CD8-positive, alpha-beta memory T cell (primary cell): Measurements from ENCODE around the gene CCDC91. TPM values are rescaled to one million over a fixed set of nuclear protein-coding genes. Genes with fewer than 3 reads are reported as not detected.
"Not testable (repeated sequence)": the region's sequence is repeated elsewhere in the genome, so short reads cannot be mapped to it uniquely, and the experiment has no call there.

Source experiments
- CTCF ChIA-PET: fragments of 350-600 bp; sonication (Branson Sonifier 250); formaldehyde crosslinking; loops from one replicate; lab custom pipeline; 2021; ENCODE audit warnings: antibody characterized with exemption; lab: Charles Lee
- POLR2A ChIA-PET: fragments of 350-600 bp; sonication (Branson Sonifier 250); formaldehyde crosslinking; loops from one replicate; lab custom pipeline; 2021; ENCODE audit warnings: antibody characterized with exemption; lab: Charles Lee
- DNase-seq, 5 donors: peaks; one replicate each; pipeline versions ENCODE4 v3.0.0 to v3.0.0-alpha.2; 2020 to 2022; ENCODE audit warnings: mixed read lengths in 1 of 5
- H3K27ac ChIP-seq: one replicate; pipeline ENCODE4 v1.7.0; 2013; ENCODE audit warnings: low read depth, mild to moderate bottlenecking, low read length, moderate library complexity
- H3K27me3 ChIP-seq: 2 replicates; pipeline ENCODE4 v1.7.0; 2013; ENCODE audit warnings: low read length, mild to moderate bottlenecking; ENCODE audit not compliant: insufficient read depth, poor library complexity, severe bottlenecking
- H3K36me3 ChIP-seq: 2 replicates; pipeline ENCODE4 v1.7.0; 2013; ENCODE audit warnings: mild to moderate bottlenecking, low read length, moderate library complexity; ENCODE audit not compliant: insufficient read depth
- H3K4me1 ChIP-seq: 2 replicates; pipeline ENCODE4 v1.7.0; 2013; ENCODE audit warnings: mild to moderate bottlenecking, low read length, moderate library complexity; ENCODE audit not compliant: insufficient read depth
- H3K4me3 ChIP-seq: 2 replicates; pipeline ENCODE4 v1.7.0; 2013; ENCODE audit warnings: mild to moderate bottlenecking, low read length
- H3K9me3 ChIP-seq: 2 replicates; pipeline ENCODE4 v1.7.0; 2013; ENCODE audit warnings: mild to moderate bottlenecking, low read length
- H3K27ac Mint-ChIP-seq, 8 donors: one replicate each; pipeline ENCODE4 v1.8.0; 2020 to 2021; ENCODE audit warnings: mixed read lengths in 8 of 8, mild to moderate bottlenecking in 6 of 8, inconsistent platforms in 3 of 8, moderate library complexity in 3 of 8
- H3K27me3 Mint-ChIP-seq, 2 donors: one replicate each; pipeline ENCODE4 v1.8.0; 2020 to 2021; ENCODE audit warnings: mixed read lengths in 2 of 2, mild to moderate bottlenecking in 1 of 2, moderate library complexity in 1 of 2
- H3K36me3 Mint-ChIP-seq, 3 donors: one replicate each; pipeline ENCODE4 v1.8.0; 2020 to 2021; ENCODE audit warnings: mixed read lengths in 3 of 3, inconsistent platforms in 1 of 3, mild to moderate bottlenecking in 1 of 3
- H3K4me1 Mint-ChIP-seq, 3 donors: one replicate each; pipeline ENCODE4 v1.8.0; 2020 to 2021; ENCODE audit warnings: mixed read lengths in 3 of 3, inconsistent platforms in 1 of 3, mild to moderate bottlenecking in 1 of 3
- H3K4me3 Mint-ChIP-seq, 7 donors: one replicate each; pipeline ENCODE4 v1.8.0; 2020 to 2021; ENCODE audit warnings: mixed read lengths in 7 of 7, mild to moderate bottlenecking in 6 of 7, moderate library complexity in 4 of 7, inconsistent platforms in 2 of 7
- H3K9me3 Mint-ChIP-seq, 5 donors: one replicate each; pipeline ENCODE4 v1.8.0; 2020 to 2022; ENCODE audit warnings: mixed read lengths in 5 of 5, mild to moderate bottlenecking in 3 of 5, moderate library complexity in 2 of 5, inconsistent platforms in 1 of 5
- polyA plus RNA-seq: library from polyadenylated mRNA; unstranded; fragments of 300-500 nt; fragmentation: Illumina TruSeq; gene quantifications from one replicate; pipeline ENCODE4 v1.2.3, GENCODE V29; 2021
- total RNA-seq, 2 experiments: library from RNA; stranded (reverse); gene quantifications; one replicate each; pipeline ENCODE4 v1.2.3, GENCODE V29; 2021

CCDC91 gene
- total and polyA plus RNA-seq, 3 experiments from 2014 or later = 20.3 to 64.1 (median 23.2) TPM

- ChIA-PET POLR2A (no interaction called here), CTCF (no interaction called here)
- no peak overlapping the region for H3K27ac ChIP-seq
- Mint-ChIP-seq H3K4me3 (no peak overlapping the region), H3K27ac (no peak overlapping the region), H3K9me3 (no peaks in the 10 kb centered on the region), H3K36me3 (peaks cover 8 to 9% (median 8%) of the 10 kb centered on the region in 3 donors), H3K4me1 (no peaks in the 10 kb centered on the region), H3K27me3 (no peaks in the 10 kb centered on the region)
- H3K36me3 ChIP-seq = no peaks in the 10 kb centered on the region
- no peaks in the 10 kb centered on the region for H3K9me3 ChIP-seq
- H3K4me1 ChIP-seq = no peaks in the 10 kb centered on the region
- no peaks in the 10 kb centered on the region for H3K27me3 ChIP-seq
- DNase-seq = no peak
- H3K4me3 ChIP-seq = no peak overlapping the region
These were observed 255.8 kb downstream of the CCDC91 start for GRCh38 chr12:28446031-28446430.

- no peaks in the 10 kb centered on the region for H3K36me3 ChIP-seq
- no peaks in the 10 kb centered on the region for H3K4me1 Mint-ChIP-seq
- ChIA-PET POLR2A (no interaction called here), CTCF (no interaction called here)
- no peaks in the 10 kb centered on the region for H3K9me3 ChIP-seq
- no peak overlapping the region for H3K4me3 Mint-ChIP-seq
- H3K36me3 Mint-ChIP-seq = peaks cover 20 to 57% (median 20%) of the 10 kb centered on the region in 3 donors
- H3K4me3 ChIP-seq = no peak overlapping the region
- H3K27ac Mint-ChIP-seq = no peak overlapping the region
- no peak for DNase-seq
- H3K27me3 ChIP-seq = no peaks in the 10 kb centered on the region
- no peaks in the 10 kb centered on the region for H3K4me1 ChIP-seq
- H3K27me3 Mint-ChIP-seq = no peaks in the 10 kb centered on the region
- no peaks in the 10 kb centered on the region for H3K9me3 Mint-ChIP-seq
- H3K27ac ChIP-seq = no peak overlapping the region
These were observed 263.4 kb downstream of the CCDC91 start for GRCh38 chr12:28453686-28454085.

- H3K27ac Mint-ChIP-seq = no peak overlapping the region
- H3K36me3 Mint-ChIP-seq = peaks cover 31 to 67% (median 42%) of the 10 kb centered on the region in 3 donors
- no peak overlapping the region for H3K4me3 ChIP-seq
- POLR2A ChIA-PET = no interaction called here
- no peaks in the 10 kb centered on the region for H3K9me3 Mint-ChIP-seq
- DNase-seq = no peak
- no peaks in the 10 kb centered on the region for H3K27me3 ChIP-seq
- no peaks in the 10 kb centered on the region for H3K4me1 Mint-ChIP-seq
- no peaks in the 10 kb centered on the region for H3K4me1 ChIP-seq
- no peak overlapping the region for H3K4me3 Mint-ChIP-seq
- no peaks in the 10 kb centered on the region for H3K9me3 ChIP-seq
- no peak overlapping the region for H3K27ac ChIP-seq
- H3K27me3 Mint-ChIP-seq = no peaks in the 10 kb centered on the region
- H3K36me3 ChIP-seq = no peaks in the 10 kb centered on the region
- CTCF ChIA-PET = no interaction called here
These were observed 266.9 kb downstream of the CCDC91 start for GRCh38 chr12:28456934-28457710.

GRCh38 chr12:28457785-28458184 lies 267.5 kb downstream of the CCDC91 start:
- Mint-ChIP-seq H3K4me1 (no peaks in the 10 kb centered on the region), H3K27me3 (no peaks in the 10 kb centered on the region), H3K36me3 (peaks cover 31 to 64% (median 46%) of the 10 kb centered on the region in 3 donors), H3K9me3 (no peaks in the 10 kb centered on the region), H3K27ac (no peak overlapping the region), H3K4me3 (no peak overlapping the region)
- Histone ChIP-seq H3K4me3 (no peak overlapping the region), H3K36me3 (no peaks in the 10 kb centered on the region), H3K4me1 (no peaks in the 10 kb centered on the region), H3K27ac (no peak overlapping the region), H3K27me3 (no peaks in the 10 kb centered on the region), H3K9me3 (no peaks in the 10 kb centered on the region)
- DNase-seq = no peak
- POLR2A ChIA-PET = no interaction called here
- CTCF ChIA-PET = no interaction called here

- Histone ChIP-seq H3K4me1 (no peaks in the 10 kb centered on the region), H3K36me3 (no peaks in the 10 kb centered on the region), H3K4me3 (no peak overlapping the region), H3K27me3 (no peaks in the 10 kb centered on the region), H3K9me3 (no peaks in the 10 kb centered on the region), H3K27ac (no peak overlapping the region)
- no peak for DNase-seq
- no peaks in the 10 kb centered on the region for H3K27me3 Mint-ChIP-seq
- H3K27ac Mint-ChIP-seq = no peak overlapping the region
- CTCF ChIA-PET = no interaction called here
- peaks cover 35 to 63% (median 47%) of the 10 kb centered on the region in 3 donors for H3K36me3 Mint-ChIP-seq
- H3K4me1 Mint-ChIP-seq = no peaks in the 10 kb centered on the region
- POLR2A ChIA-PET = no interaction called here
- no peak overlapping the region for H3K4me3 Mint-ChIP-seq
- H3K9me3 Mint-ChIP-seq = no peaks in the 10 kb centered on the region
These were observed 269.2 kb downstream of the CCDC91 start for GRCh38 chr12:28459481-28459880.

GRCh38 chr12:28460420-28461130 lies 270.3 kb downstream of the CCDC91 start:
- Mint-ChIP-seq H3K27ac (no peak overlapping the region), H3K4me1 (no peaks in the 10 kb centered on the region), H3K9me3 (no peaks in the 10 kb centered on the region), H3K36me3 (peaks cover 34 to 63% (median 46%) of the 10 kb centered on the region in 3 donors), H3K4me3 (no peak overlapping the region), H3K27me3 (no peaks in the 10 kb centered on the region)
- no peaks in the 10 kb centered on the region for H3K4me1 ChIP-seq
- ChIA-PET CTCF (no interaction called here), POLR2A (no interaction called here)
- DNase-seq = no peak
- H3K9me3 ChIP-seq = no peaks in the 10 kb centered on the region
- no peak overlapping the region for H3K27ac ChIP-seq
- no peaks in the 10 kb centered on the region for H3K36me3 ChIP-seq
- no peaks in the 10 kb centered on the region for H3K27me3 ChIP-seq
- no peak overlapping the region for H3K4me3 ChIP-seq

GRCh38 chr12:28463396-28463795 lies 273.1 kb downstream of the CCDC91 start:
- CTCF ChIA-PET = no interaction called here
- Histone ChIP-seq H3K4me1 (no peaks in the 10 kb centered on the region), H3K27me3 (no peaks in the 10 kb centered on the region), H3K4me3 (no peak overlapping the region), H3K36me3 (no peaks in the 10 kb centered on the region), H3K27ac (no peak overlapping the region), H3K9me3 (no peaks in the 10 kb centered on the region)
- Mint-ChIP-seq H3K36me3 (peaks cover 29 to 66% (median 52%) of the 10 kb centered on the region in 3 donors), H3K27ac (no peak overlapping the region), H3K4me1 (no peaks in the 10 kb centered on the region), H3K9me3 (no peaks in the 10 kb centered on the region), H3K4me3 (no peak overlapping the region), H3K27me3 (no peaks in the 10 kb centered on the region)
- DNase-seq = no peak
- POLR2A ChIA-PET = no interaction called here

GRCh38 chr12:28471762-28472161 lies 281.5 kb downstream of the CCDC91 start:
- H3K27me3 Mint-ChIP-seq, H3K36me3 ChIP-seq, POLR2A ChIA-PET, H3K4me1 Mint-ChIP-seq, H3K27me3 ChIP-seq, H3K4me3 Mint-ChIP-seq, H3K4me1 ChIP-seq, H3K9me3 ChIP-seq, H3K27ac ChIP-seq, CTCF ChIA-PET, H3K4me3 ChIP-seq, DNase-seq: not testable (repeated sequence)
- Mint-ChIP-seq H3K9me3 (peaks cover 0 to 12% (median 4%) of the 10 kb centered on the region in 5 donors), H3K36me3 (peaks cover 32 to 74% (median 32%) of the 10 kb centered on the region in 3 donors), H3K27ac (peak overlapping the region in 1 of 8 donors; percentile 81)
